ENCODE measurements around the gene TMEM181. TPM values are rescaled to one million over a fixed set of nuclear protein-coding genes. Genes with fewer than 3 reads are reported as not detected.

The TMEM181 gene
- total and polyA plus RNA-seq, 4 experiments from 2014 or later, result 4.3 to 28.0 (median 17.1) TPM

- Mint-ChIP-seq H3K4me1 (peaks cover 2 to 15% (median 13%) of the 10 kb centered on the region in 4 donors), H3K27me3 (no peaks in the 10 kb centered on the region), H3K27ac (peak overlapping the region in 4 of 7 donors; percentile 37 to 84 (median 79)), H3K9me3 (no peaks in the 10 kb centered on the region), H3K4me3 (no peak overlapping the region), H3K36me3 (peaks cover 56 to 82% of the 10 kb centered on the region in 2 donors)
- Histone ChIP-seq H3K9me3 (ENCODE audit: control insufficient read depth in 1 of 2, low read length in 2 of 2) (no peaks in the 10 kb centered on the region), H3K27me3 (ENCODE audit: insufficient read depth, low read length) (no peaks in the 10 kb centered on the region), H3K36me3 (ENCODE audit: insufficient read depth, low read length) (peaks cover 65% of the 10 kb centered on the region), H3K4me3 (ENCODE audit: low read length in 2 of 2) (no peak overlapping the region), H3K27ac (ENCODE audit: low read depth, low read length) (no peak overlapping the region), H3K4me1 (ENCODE audit: insufficient read depth, low read length) (no peaks in the 10 kb centered on the region)
- ChIA-PET POLR2A (ENCODE audit: partially characterized antibody) (interaction anchor here (1.0 to 1.1 kb wide), 2 partner anchors 11 to 19 kb away, joined by 3 to 4 read pairs; no protein-coding TSS in a partner anchor), CTCF (ENCODE audit: partially characterized antibody) (no interaction called here)
- DNase-seq, result no peak
- intact Hi-C loops (cut with micrococcal nuclease), result no loop called here
Observed at GRCh38 chr6:158624684-158625682, 65.1 kb downstream of the TMEM181 start.

- Mint-ChIP-seq H3K4me3 (no peak overlapping the region), H3K27me3 (no peaks in the 10 kb centered on the region), H3K36me3 (peaks cover 49 to 81% of the 10 kb centered on the region in 2 donors), H3K27ac (peak overlapping the region in 5 of 7 donors; percentile 24 to 93 (median 74)), H3K9me3 (no peaks in the 10 kb centered on the region), H3K4me1 (peaks cover 3 to 16% (median 13%) of the 10 kb centered on the region in 4 donors)
- no peak for DNase-seq
- Histone ChIP-seq H3K4me1 (ENCODE audit: insufficient read depth, low read length) (no peaks in the 10 kb centered on the region), H3K27me3 (ENCODE audit: insufficient read depth, low read length) (no peaks in the 10 kb centered on the region), H3K36me3 (ENCODE audit: insufficient read depth, low read length) (peaks cover 65% of the 10 kb centered on the region), H3K4me3 (ENCODE audit: low read length in 2 of 2) (no peak overlapping the region), H3K27ac (ENCODE audit: low read depth, low read length) (no peak overlapping the region), H3K9me3 (ENCODE audit: control insufficient read depth in 1 of 2, low read length in 2 of 2) (no peaks in the 10 kb centered on the region)
- CTCF ChIA-PET (ENCODE audit: partially characterized antibody), result no interaction called here
- POLR2A ChIA-PET (ENCODE audit: partially characterized antibody), result no interaction called here
- intact Hi-C loops (cut with micrococcal nuclease), result no loop called here
Observed at GRCh38 chr6:158625881-158626305, 66.0 kb downstream of the TMEM181 start.

GRCh38 chr6:158626360-158627167 is 66.7 kb downstream of the TMEM181 start:
- no peaks in the 10 kb centered on the region for H3K27me3 Mint-ChIP-seq
- peak overlapping the region; percentile 48 to 93 (median 86) for H3K27ac Mint-ChIP-seq
- no peaks in the 10 kb centered on the region for H3K9me3 ChIP-seq (ENCODE audit: control insufficient read depth in 1 of 2, low read length in 2 of 2)
- CTCF ChIA-PET (ENCODE audit: partially characterized antibody), result no interaction called here
- H3K4me1 ChIP-seq (ENCODE audit: insufficient read depth, low read length), result peaks cover 5% of the 10 kb centered on the region
- no peak overlapping the region for H3K27ac ChIP-seq (ENCODE audit: low read depth, low read length)
- no peaks in the 10 kb centered on the region for H3K9me3 Mint-ChIP-seq
- intact Hi-C loops (cut with micrococcal nuclease), result no loop called here
- H3K4me3 Mint-ChIP-seq, result no peak overlapping the region
- no peak overlapping the region for H3K4me3 ChIP-seq (ENCODE audit: low read length in 2 of 2)
- DNase-seq, result no peak
- H3K27me3 ChIP-seq (ENCODE audit: insufficient read depth, low read length), result no peaks in the 10 kb centered on the region
- POLR2A ChIA-PET (ENCODE audit: partially characterized antibody), result no interaction called here
- H3K36me3 Mint-ChIP-seq, result peaks cover 54 to 82% of the 10 kb centered on the region in 2 donors
- peaks cover 6 to 21% (median 18%) of the 10 kb centered on the region in 4 donors for H3K4me1 Mint-ChIP-seq
- H3K36me3 ChIP-seq (ENCODE audit: insufficient read depth, low read length), result peaks cover 65% of the 10 kb centered on the region

GRCh38 chr6:158627168-158627939 is 67.5 kb downstream of the TMEM181 start:
- DNase-seq, result peak in 1 of 5 donors; percentile 22
- Histone ChIP-seq H3K27me3 (ENCODE audit: insufficient read depth, low read length) (no peaks in the 10 kb centered on the region), H3K4me3 (ENCODE audit: low read length in 2 of 2) (no peak overlapping the region), H3K4me1 (ENCODE audit: insufficient read depth, low read length) (peaks cover 6% of the 10 kb centered on the region), H3K27ac (ENCODE audit: low read depth, low read length) (no peak overlapping the region), H3K36me3 (ENCODE audit: insufficient read depth, low read length) (peaks cover 70% of the 10 kb centered on the region), H3K9me3 (ENCODE audit: control insufficient read depth in 1 of 2, low read length in 2 of 2) (no peaks in the 10 kb centered on the region)
- Mint-ChIP-seq H3K9me3 (no peaks in the 10 kb centered on the region), H3K36me3 (peaks cover 56 to 85% of the 10 kb centered on the region in 2 donors), H3K4me3 (no peak overlapping the region), H3K27me3 (no peaks in the 10 kb centered on the region), H3K27ac (peak overlapping the region; percentile 56 to 90 (median 86)), H3K4me1 (peaks cover 11 to 24% (median 22%) of the 10 kb centered on the region in 4 donors)
- ChIA-PET POLR2A (ENCODE audit: partially characterized antibody) (no interaction called here), CTCF (ENCODE audit: partially characterized antibody) (interaction anchor here (1.1 to 2.1 kb wide), 2 partner anchors 32 to 64 kb away, joined by 3 to 10 read pairs; no protein-coding TSS in a partner anchor)
- intact Hi-C loops (cut with micrococcal nuclease), result no loop called here

GRCh38 chr6:158627940-158628211 is 68.0 kb downstream of the TMEM181 start:
- Histone ChIP-seq H3K27ac (ENCODE audit: low read depth, low read length) (no peak overlapping the region), H3K36me3 (ENCODE audit: insufficient read depth, low read length) (peaks cover 71% of the 10 kb centered on the region), H3K27me3 (ENCODE audit: insufficient read depth, low read length) (no peaks in the 10 kb centered on the region), H3K4me3 (ENCODE audit: low read length in 2 of 2) (no peak overlapping the region), H3K4me1 (ENCODE audit: insufficient read depth, low read length) (peaks cover 6% of the 10 kb centered on the region), H3K9me3 (ENCODE audit: control insufficient read depth in 1 of 2, low read length in 2 of 2) (no peaks in the 10 kb centered on the region)
- peak in 1 of 5 donors; percentile 5 for DNase-seq
- Mint-ChIP-seq H3K4me1 (peaks cover 11 to 24% (median 22%) of the 10 kb centered on the region in 4 donors), H3K4me3 (no peak overlapping the region), H3K27me3 (no peaks in the 10 kb centered on the region), H3K27ac (peak overlapping the region in 6 of 7 donors; percentile 36 to 90 (median 65)), H3K9me3 (no peaks in the 10 kb centered on the region), H3K36me3 (peaks cover 56 to 85% of the 10 kb centered on the region in 2 donors)
- intact Hi-C loops (cut with micrococcal nuclease), result no loop called here
- CTCF ChIA-PET (ENCODE audit: partially characterized antibody), result interaction anchor here (1.1 to 2.1 kb wide), 3 partner anchors 31 to 63 kb away, joined by 3 to 10 read pairs (median 8); no protein-coding TSS in a partner anchor
- POLR2A ChIA-PET (ENCODE audit: partially characterized antibody), result interaction anchor here (1.5 kb wide), 1 partner anchor 17 kb away, joined by 4 read pairs; the partner anchor contains the start of gene DYNLT1

GRCh38 chr6:158628542-158628941 is 68.7 kb downstream of the TMEM181 start:
- H3K27me3 Mint-ChIP-seq, result no peaks in the 10 kb centered on the region
- peaks cover 11 to 24% (median 22%) of the 10 kb centered on the region in 4 donors for H3K4me1 Mint-ChIP-seq
- H3K4me1 ChIP-seq (ENCODE audit: insufficient read depth, low read length), result peaks cover 6% of the 10 kb centered on the region
- no peak overlapping the region for H3K4me3 Mint-ChIP-seq
- intact Hi-C loops (cut with micrococcal nuclease), result no loop called here
- no peak overlapping the region for H3K27ac ChIP-seq (ENCODE audit: low read depth, low read length)
- no peaks in the 10 kb centered on the region for H3K27me3 ChIP-seq (ENCODE audit: insufficient read depth, low read length)
- peak overlapping the region in 2 of 7 donors; percentile 36 to 59 for H3K27ac Mint-ChIP-seq
- no peaks in the 10 kb centered on the region for H3K9me3 Mint-ChIP-seq
- H3K9me3 ChIP-seq (ENCODE audit: control insufficient read depth in 1 of 2, low read length in 2 of 2), result no peaks in the 10 kb centered on the region
- H3K4me3 ChIP-seq (ENCODE audit: low read length in 2 of 2), result no peak overlapping the region
- peaks cover 76% of the 10 kb centered on the region for H3K36me3 ChIP-seq (ENCODE audit: insufficient read depth, low read length)
- ChIA-PET CTCF (ENCODE audit: partially characterized antibody) (interaction anchor here (1.1 to 2.1 kb wide), 3 partner anchors 31 to 63 kb away, joined by 3 to 10 read pairs (median 8); no protein-coding TSS in a partner anchor), POLR2A (ENCODE audit: partially characterized antibody) (interaction anchor here (1.5 kb wide), 1 partner anchor 16 kb away, joined by 4 read pairs; the partner anchor contains the start of gene DYNLT1)
- H3K36me3 Mint-ChIP-seq, result peaks cover 59 to 85% of the 10 kb centered on the region in 2 donors
- DNase-seq, result peak in 1 of 5 donors; percentile 12

Measured in CD4-positive, alpha-beta memory T cell (primary cell).